ENCODE results near the gene IER2.
"Not testable (repeated sequence)": the region's sequence is repeated elsewhere in the genome, so short reads cannot be mapped to it uniquely, and the experiment has no call there.

Gene IER2

GRCh38 chr19:13165162-13165997 is 15.2 kb downstream of the IER2 start:
- no peak for DNase-seq

- not testable (repeated sequence) for DNase-seq
Observed at GRCh38 chr19:13166151-13166550, 15.9 kb downstream of the IER2 start.

GRCh38 chr19:13169769-13170168 is 19.6 kb downstream of the IER2 start:
- no peak for DNase-seq

- no peak for DNase-seq
Observed at GRCh38 chr19:13171146-13171545, 20.9 kb downstream of the IER2 start.

GRCh38 chr19:13172346-13173138 is 22.3 kb downstream of the IER2 start:
- DNase-seq = peak; percentile 46

GRCh38 chr19:13173139-13173737 is 23.0 kb downstream of the IER2 start:
- DNase-seq = no peak

- DNase-seq = no peak
Observed at GRCh38 chr19:13176345-13176744, 26.1 kb downstream of the IER2 start.

GRCh38 chr19:13177584-13177983 is 27.4 kb downstream of the IER2 start:
- DNase-seq = not testable (repeated sequence)

GRCh38 chr19:13178291-13178690 is 28.1 kb downstream of the IER2 start:
- DNase-seq = not testable (repeated sequence)

- DNase-seq = peak; percentile 39
Observed at GRCh38 chr19:13181747-13182388, 31.7 kb downstream of the IER2 start.

- not testable (repeated sequence) for DNase-seq
Observed at GRCh38 chr19:13184926-13185325, 34.7 kb downstream of the IER2 start.

GRCh38 chr19:13185763-13186657 is 35.8 kb downstream of the IER2 start:
- not testable (repeated sequence) for DNase-seq

GRCh38 chr19:13186688-13187087 is 36.5 kb downstream of the IER2 start:
- DNase-seq = not testable (repeated sequence)

GRCh38 chr19:13187419-13187818 is 37.2 kb downstream of the IER2 start:
- no peak for DNase-seq

- DNase-seq = no peak
Observed at GRCh38 chr19:13189600-13189999, 39.4 kb downstream of the IER2 start.

GRCh38 chr19:13190781-13191540 is 40.8 kb downstream of the IER2 start:
- no peak for DNase-seq

- peak; percentile 15 for DNase-seq
Observed at GRCh38 chr19:13195678-13196077, 45.5 kb downstream of the IER2 start.

GRCh38 chr19:13198634-13199033 is 48.4 kb downstream of the IER2 start:
- DNase-seq = no peak

GRCh38 chr19:13202112-13202511 is 51.9 kb downstream of the IER2 start:
- DNase-seq = not testable (repeated sequence)
